Glutamatergic neuron (in vitro differentiated cells): Measurements from ENCODE around the gene VIL1. TPM values are rescaled to one million over a fixed set of nuclear protein-coding genes. Genes with fewer than 3 reads are reported as not detected.
A peak's percentile ranks its signal among the peaks of the same experiment; 100 is the strongest.

Source experiments
- DNase-seq: peaks from one replicate; pipeline ENCODE4 v3.0.0; 2022
- H3K27ac Mint-ChIP-seq: one replicate; pipeline ENCODE4 v1.8.0; 2020; ENCODE audit warnings: mild to moderate bottlenecking, mixed read lengths, inconsistent platforms; ENCODE audit not compliant: unreplicated experiment
- H3K27me3 Mint-ChIP-seq: one replicate; pipeline ENCODE4 v1.8.0; 2020; ENCODE audit warnings: mild to moderate bottlenecking, moderate library complexity, mixed read lengths, inconsistent platforms; ENCODE audit not compliant: unreplicated experiment
- H3K36me3 Mint-ChIP-seq: one replicate; pipeline ENCODE4 v1.8.0; 2020; ENCODE audit warnings: mild to moderate bottlenecking, mixed read lengths, inconsistent platforms; ENCODE audit not compliant: unreplicated experiment
- H3K4me1 Mint-ChIP-seq: one replicate; pipeline ENCODE4 v1.8.0; 2020; ENCODE audit warnings: mild to moderate bottlenecking, low read depth, mixed read lengths, inconsistent platforms; ENCODE audit not compliant: unreplicated experiment
- H3K4me3 Mint-ChIP-seq: one replicate; pipeline ENCODE4 v1.8.0; 2020; ENCODE audit warnings: mild to moderate bottlenecking, mixed read lengths, inconsistent platforms; ENCODE audit not compliant: unreplicated experiment
- H3K9me3 Mint-ChIP-seq: one replicate; pipeline ENCODE4 v1.8.0; 2020; ENCODE audit warnings: mild to moderate bottlenecking, moderate library complexity, mixed read lengths, inconsistent platforms; ENCODE audit not compliant: unreplicated experiment
- CTCF ChIP-seq: fragments of 200-600 bp; sonication (generic); IDR thresholded peaks from one replicate; pipeline ENCODE4 v1.5.0; 2021; ENCODE audit not compliant: partially characterized antibody, unreplicated experiment
- microRNA-seq: library from miRNA; unstranded; fragments of <30 nt; microRNA quantifications from one replicate; pipeline ENCODE4, GENCODE V29; 2020; ENCODE audit not compliant: unreplicated experiment
- total RNA-seq: library from RNA; stranded (reverse); fragmentation: NEBNext Ultra II Directional; extraction: Animal tissue kit (Norgen Biotek cat#: 25700); gene quantifications from one replicate; pipeline ENCODE4 v1.2.1, GENCODE V29; 2021; ENCODE audit not compliant: unreplicated experiment

Gene VIL1
- total RNA-seq, 1 donor from 2014 or later: not detected

DNA sequence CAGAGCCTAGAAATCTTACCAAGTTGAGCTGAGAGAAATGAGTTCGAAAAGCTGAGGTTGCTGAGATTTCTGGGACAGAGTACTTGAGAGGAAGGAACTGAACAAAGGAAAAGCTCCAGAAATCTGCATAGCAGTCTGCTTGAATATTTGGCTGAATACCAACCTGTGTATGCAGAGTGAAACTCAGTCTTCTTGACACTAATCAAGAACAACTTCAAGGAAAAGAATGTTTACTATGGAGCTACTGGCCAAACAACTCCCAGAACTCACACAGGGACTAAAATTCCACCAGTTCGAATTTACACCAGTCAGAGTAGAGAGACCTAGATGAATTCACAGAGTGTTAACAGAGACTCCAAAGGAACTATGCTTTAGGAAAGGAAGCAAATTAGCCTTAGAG, 82.7 kb downstream of the VIL1 start:
- no peak overlapping the region for H3K4me3 Mint-ChIP-seq
- no peak for DNase-seq
- H3K27ac Mint-ChIP-seq: peak overlapping the region; percentile 5
- no peaks in the 10 kb centered on the region for H3K4me1 Mint-ChIP-seq
- TF ChIP-seq CTCF: no peak
- no peaks in the 10 kb centered on the region for H3K27me3 Mint-ChIP-seq
- peaks cover 4% of the 10 kb centered on the region for H3K9me3 Mint-ChIP-seq
- no peaks in the 10 kb centered on the region for H3K36me3 Mint-ChIP-seq

Small RNA genes lying within 50 kb of the gene (microRNA-seq; reads per million reads assigned to microRNA genes)
- gene MIR26B: 7,254 reads per million, percentile 97 among the genes with 10 or more reads in this experiment

Other genes with a start within 250 kb of the VIL1 start
- gene ARPC2, start 201.9 kb upstream of the VIL1 start, total RNA-seq: 207 TPM
- gene GPBAR1, start 158.1 kb upstream of the VIL1 start, total RNA-seq: 1.6 TPM
- 64.6 TPM for gene AAMP, start 149.0 kb upstream of the VIL1 start, total RNA-seq
- 44.2 TPM for gene PNKD, start 148.6 kb upstream of the VIL1 start, total RNA-seq
- 1.8 TPM for gene TMBIM1, start 126.6 kb upstream of the VIL1 start, total RNA-seq
- gene CATIP, start 62.3 kb upstream of the VIL1 start, total RNA-seq: not detected
- not detected for gene SLC11A1, start 36.9 kb upstream of the VIL1 start, total RNA-seq
- gene CTDSP1, start 19.3 kb upstream of the VIL1 start, total RNA-seq: 9.7 TPM
- gene USP37, start 149.2 kb downstream of the VIL1 start, total RNA-seq: 12.7 TPM
- gene CNOT9, start 149.7 kb downstream of the VIL1 start, total RNA-seq: 58.1 TPM
- 1.9 TPM for gene PLCD4, start 188.8 kb downstream of the VIL1 start, total RNA-seq
- 46.7 TPM for gene ZNF142, start 240.5 kb downstream of the VIL1 start, total RNA-seq
- gene BCS1L, start 240.6 kb downstream of the VIL1 start, total RNA-seq: 59.8 TPM